ENCODE data around the gene RASSF10. TPM values are rescaled to one million over a fixed set of nuclear protein-coding genes. Genes with fewer than 3 reads are reported as not detected.

Gene RASSF10
- total RNA-seq, 1 donor from 2014 or later: 4.8 TPM

- DNase-seq (no peak), ATAC-seq (no peak)
- H3K27me3 ChIP-seq: no peaks in the 10 kb centered on the region
- no peaks in the 10 kb centered on the region for H3K36me3 ChIP-seq
- no peak overlapping the region for H3K27ac ChIP-seq
- no peaks in the 10 kb centered on the region for H3K9me3 ChIP-seq
- TF ChIP-seq CTCF (IDR thresholded peaks at IDR 0.05): no peak
- intact Hi-C loops (cut with DNase I): no loop called here
- no peaks in the 10 kb centered on the region for H3K4me1 ChIP-seq
- no peak overlapping the region for H3K4me3 ChIP-seq
These were observed 44.5 kb upstream of the RASSF10 start for GRCh38 chr11:12964650-12965049.

GRCh38 chr11:12966002-12966401 is 43.1 kb upstream of the RASSF10 start:
- H3K9me3 ChIP-seq: no peaks in the 10 kb centered on the region
- no peaks in the 10 kb centered on the region for H3K36me3 ChIP-seq
- H3K27me3 ChIP-seq: no peaks in the 10 kb centered on the region
- no peaks in the 10 kb centered on the region for H3K4me1 ChIP-seq
- intact Hi-C loops (cut with DNase I): no loop called here
- no peak overlapping the region for H3K27ac ChIP-seq
- TF ChIP-seq CTCF (IDR thresholded peaks at IDR 0.05): no peak
- ATAC-seq: no peak
- DNase-seq: no peak
- H3K4me3 ChIP-seq: no peak overlapping the region

- H3K4me3 ChIP-seq: no peak overlapping the region
- DNase-seq (no peak), ATAC-seq (no peak)
- no peaks in the 10 kb centered on the region for H3K36me3 ChIP-seq
- H3K9me3 ChIP-seq: no peaks in the 10 kb centered on the region
- H3K27me3 ChIP-seq: no peaks in the 10 kb centered on the region
- no peaks in the 10 kb centered on the region for H3K4me1 ChIP-seq
- intact Hi-C loops (cut with DNase I): no loop called here
- TF ChIP-seq CTCF (IDR thresholded peaks at IDR 0.05): no peak
- H3K27ac ChIP-seq: no peak overlapping the region
These were observed 41.0 kb upstream of the RASSF10 start for GRCh38 chr11:12968101-12968500.

GRCh38 chr11:12968826-12969225 is 40.3 kb upstream of the RASSF10 start:
- DNase-seq (no peak), ATAC-seq (no peak)
- intact Hi-C loops (cut with DNase I): no loop called here
- no peaks in the 10 kb centered on the region for H3K9me3 ChIP-seq
- no peaks in the 10 kb centered on the region for H3K4me1 ChIP-seq
- no peak for TF ChIP-seq CTCF (IDR thresholded peaks at IDR 0.05)
- H3K4me3 ChIP-seq: no peak overlapping the region
- no peaks in the 10 kb centered on the region for H3K36me3 ChIP-seq
- no peak overlapping the region for H3K27ac ChIP-seq
- H3K27me3 ChIP-seq: no peaks in the 10 kb centered on the region

GRCh38 chr11:12971955-12972354 is 37.2 kb upstream of the RASSF10 start:
- DNase-seq: no peak
- H3K36me3 ChIP-seq: no peaks in the 10 kb centered on the region
- no peaks in the 10 kb centered on the region for H3K4me1 ChIP-seq
- H3K9me3 ChIP-seq: no peaks in the 10 kb centered on the region
- ATAC-seq: no peak
- H3K4me3 ChIP-seq: no peak overlapping the region
- no peak overlapping the region for H3K27ac ChIP-seq
- intact Hi-C loops (cut with DNase I): no loop called here
- no peaks in the 10 kb centered on the region for H3K27me3 ChIP-seq
- no peak for TF ChIP-seq CTCF (IDR thresholded peaks at IDR 0.05)

- Histone ChIP-seq H3K4me1 (no peaks in the 10 kb centered on the region), H3K27me3 (peaks cover 4% of the 10 kb centered on the region), H3K9me3 (no peaks in the 10 kb centered on the region), H3K4me3 (no peak overlapping the region), H3K36me3 (no peaks in the 10 kb centered on the region), H3K27ac (no peak overlapping the region)
- TF ChIP-seq CTCF (IDR thresholded peaks at IDR 0.05): no peak
- intact Hi-C loops (cut with DNase I): no loop called here
- ATAC-seq: no peak
- DNase-seq: no peak
These were observed 35.5 kb upstream of the RASSF10 start for GRCh38 chr11:12973528-12974181.
